Neuronal stem cell (in vitro differentiated cells): ENCODE results near the gene GLIS1.

Experiments
- DNase-seq: peaks from one replicate; pipeline ENCODE4 v3.0.0-alpha.2; 2013; ENCODE audit warnings: low spot score
- H2AFZ ChIP-seq: one replicate; pipeline ENCODE4 v1.6.1; 2013; ENCODE audit warnings: mild to moderate bottlenecking, low read length, inconsistent platforms
- H2AK5ac ChIP-seq: 2 replicates; pipeline ENCODE4 v1.6.1; 2013; ENCODE audit warnings: low read depth, mild to moderate bottlenecking, inconsistent platforms, low read length, moderate library complexity, mixed read lengths
- H2BK120ac ChIP-seq: 2 replicates; pipeline ENCODE4 v1.6.1; 2013; ENCODE audit warnings: low read depth, mild to moderate bottlenecking, inconsistent platforms, low read length, moderate library complexity, mixed read lengths
- H2BK12ac ChIP-seq: one replicate; pipeline ENCODE4 v1.6.1; 2013; ENCODE audit warnings: low read length, inconsistent platforms
- H2BK15ac ChIP-seq: 2 replicates; pipeline ENCODE4 v1.6.1; 2013; ENCODE audit warnings: mild to moderate bottlenecking, low read length, inconsistent platforms, mixed read lengths
- H2BK5ac ChIP-seq: one replicate; pipeline ENCODE4 v1.6.1; 2013; ENCODE audit warnings: inconsistent platforms, mild to moderate bottlenecking, low read length, moderate library complexity
- H3K14ac ChIP-seq: one replicate; pipeline ENCODE4 v1.6.1; 2013; ENCODE audit warnings: low read length, inconsistent platforms
- H3K18ac ChIP-seq: 2 replicates; pipeline ENCODE4 v1.6.1; 2013; ENCODE audit warnings: low read length, inconsistent platforms
- H3K23ac ChIP-seq: 2 replicates; pipeline ENCODE4 v1.6.1; 2013; ENCODE audit warnings: low read depth, mild to moderate bottlenecking, mixed read lengths, low read length, inconsistent platforms; ENCODE audit not compliant: poor library complexity
- H3K27ac ChIP-seq: replicated peaks from 3 replicates; pipeline ENCODE4 v1.5.1; 2013; ENCODE audit warnings: low read length, inconsistent platforms
- H3K27me3 ChIP-seq, 3 experiments: 2 replicates each; pipeline ENCODE4 v1.6.1; 2013; ENCODE audit warnings: low read length in 3 of 3, mild to moderate bottlenecking in 2 of 3, inconsistent platforms in 1 of 3, low read depth in 1 of 3, mixed read lengths in 1 of 3, moderate library complexity in 1 of 3; ENCODE audit not compliant: control insufficient read depth in 3 of 3, insufficient read depth in 3 of 3
- H3K36me3 ChIP-seq, 2 donors: replicated peaks in 1 of 2; 2 replicates each; pipeline ENCODE4 v1.6.1; 2013; ENCODE audit warnings: low read length in 2 of 2; ENCODE audit not compliant: control insufficient read depth in 2 of 2, insufficient read depth in 2 of 2
- H3K4ac ChIP-seq: 2 replicates; pipeline ENCODE4 v1.6.1; 2013; ENCODE audit warnings: inconsistent platforms, mild to moderate bottlenecking, low read length, moderate library complexity
- H3K4me1 ChIP-seq, 2 donors: 1 replicate in 1 of 2; 2 replicates in 1 of 2; pipeline ENCODE4 v1.6.1; 2013; ENCODE audit warnings: low read length in 2 of 2, low read depth in 1 of 2; ENCODE audit not compliant: control insufficient read depth in 2 of 2, insufficient read depth in 1 of 2
- H3K4me2 ChIP-seq: one replicate; pipeline ENCODE4 v1.6.1; 2013; ENCODE audit warnings: mild to moderate bottlenecking, low read length, inconsistent platforms; ENCODE audit not compliant: insufficient read depth, poor library complexity, severe bottlenecking
- H3K4me3 ChIP-seq, 2 donors: 2 replicates each; pipeline ENCODE4 v1.5.1; 2013; ENCODE audit warnings: low read length in 2 of 2, mild to moderate bottlenecking in 2 of 2, inconsistent platforms in 1 of 2, moderate library complexity in 1 of 2
- H3K79me1 ChIP-seq: one replicate; pipeline ENCODE4 v1.6.1; 2013; ENCODE audit warnings: low read depth, mild to moderate bottlenecking, inconsistent platforms, low read length, moderate library complexity
- H3K9ac ChIP-seq: one replicate; pipeline ENCODE4 v1.6.1; 2013; ENCODE audit warnings: mild to moderate bottlenecking, low read depth, low read length, inconsistent platforms; ENCODE audit not compliant: poor library complexity
- H3K9me3 ChIP-seq, 2 donors: replicated peaks in 1 of 2; 2 replicates each; pipeline versions ENCODE3 to v1.6.1; 2013; ENCODE audit warnings: low read length in 2 of 2, mild to moderate bottlenecking in 2 of 2, inconsistent platforms in 1 of 2, low read depth in 1 of 2, mixed read lengths in 1 of 2, moderate library complexity in 1 of 2; ENCODE audit not compliant: control insufficient read depth in 2 of 2, insufficient read depth in 1 of 2
- H4K8ac ChIP-seq: one replicate; pipeline ENCODE4 v1.6.1; 2013; ENCODE audit warnings: low read depth, mild to moderate bottlenecking, inconsistent platforms, low read length, moderate library complexity
- H4K91ac ChIP-seq: one replicate; pipeline ENCODE4 v1.6.1; 2013; ENCODE audit warnings: low read length, low read depth, mild to moderate bottlenecking, inconsistent platforms; ENCODE audit not compliant: poor library complexity
- WGBS, 2 donors: extraction: QIAGEN DNeasy Blood & Tissue Kit; methylation state at CpG; one replicate each; pipeline ENCODE4 v1.1.7; 2013; ENCODE audit warnings: missing lambda C conversion rate in 2 of 2, mixed read lengths in 1 of 2; ENCODE audit not compliant: insufficient read length in 2 of 2, insufficient replicate concordance in 1 of 2; ENCODE audit errors: extremely low coverage in 2 of 2; 5-methylcytosine and 5-hydroxymethylcytosine counted together

The GLIS1 gene

GRCh38 chr1:53698384-53698980 lies 40.5 kb downstream of the GLIS1 start:
- Histone ChIP-seq H3K4me1 (no peaks in the 10 kb centered on the region), H4K91ac (peak overlapping the region; percentile 44), H3K9me3 (no peaks in the 10 kb centered on the region), H3K4ac (no peak overlapping the region), H2AFZ (no peak overlapping the region), H2BK5ac (no peak overlapping the region), H3K27me3 (peaks cover 0 to 41% (median 0%) of the 10 kb centered on the region in 3 experiments), H3K14ac (no peak overlapping the region), H2AK5ac (no peak overlapping the region), H3K23ac (no peak overlapping the region), H3K4me2 (no peak overlapping the region), H4K8ac (no peak overlapping the region), H3K36me3 (no peaks in the 10 kb centered on the region), H3K4me3 (no peak overlapping the region), H2BK15ac (peak overlapping the region; percentile 50), H3K27ac (no peak overlapping the region), H2BK120ac (no peak overlapping the region), H3K18ac (no peak overlapping the region), H2BK12ac (no peak overlapping the region), H3K79me1 (no peaks in the 10 kb centered on the region), H3K9ac (no peak overlapping the region)
- no CpG with 5 or more reads among the region's 7 CpGs for WGBS, 2 donors
- no peak for DNase-seq

DNA sequence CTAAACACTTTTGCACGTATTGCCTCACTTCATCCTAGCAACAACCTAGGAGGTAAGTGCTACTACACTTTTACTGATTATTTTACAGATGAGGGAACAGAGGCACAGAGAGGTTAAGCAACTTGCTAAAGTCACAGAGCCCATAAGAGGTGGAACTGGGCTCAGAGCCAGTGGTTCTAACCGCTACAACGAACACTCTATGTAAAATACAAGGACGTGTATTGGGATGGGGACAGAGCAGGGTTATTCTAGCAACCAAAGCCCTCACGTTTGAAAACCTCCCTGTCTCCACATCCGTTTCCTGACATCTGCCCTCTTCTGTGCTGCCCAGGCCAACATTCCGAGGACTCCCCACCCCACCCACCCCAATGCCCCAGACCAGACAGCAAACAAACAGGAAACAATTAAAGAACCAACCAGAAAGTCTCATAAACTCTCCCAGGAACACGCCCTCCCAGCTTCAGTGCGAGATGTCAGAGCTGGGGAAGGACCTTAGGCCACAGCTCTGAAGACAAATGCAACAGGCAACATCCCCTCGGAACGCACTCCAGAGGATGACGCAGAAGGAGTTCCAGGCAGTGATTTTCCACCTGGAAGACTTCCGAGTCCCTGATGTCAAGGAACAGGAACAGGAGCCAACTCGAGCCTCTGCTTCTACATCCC lies 41.1 kb downstream of the GLIS1 start:
- Histone ChIP-seq H2BK12ac (no peak overlapping the region), H2AFZ (no peak overlapping the region), H3K4me1 (no peaks in the 10 kb centered on the region), H3K23ac (no peak overlapping the region), H3K4ac (no peak overlapping the region), H2BK15ac (peak overlapping the region; percentile 50), H2AK5ac (no peak overlapping the region), H3K9me3 (no peaks in the 10 kb centered on the region), H2BK120ac (no peak overlapping the region), H3K79me1 (no peaks in the 10 kb centered on the region), H3K4me2 (no peak overlapping the region), H4K8ac (no peak overlapping the region), H3K27ac (no peak overlapping the region), H3K18ac (no peak overlapping the region), H3K14ac (no peak overlapping the region), H3K27me3 (peaks cover 0 to 36% (median 0%) of the 10 kb centered on the region in 3 experiments), H3K36me3 (no peaks in the 10 kb centered on the region), H3K9ac (no peak overlapping the region), H4K91ac (no peak overlapping the region), H2BK5ac (no peak overlapping the region), H3K4me3 (no peak overlapping the region)
- DNase-seq = no peak
- no CpG with 5 or more reads among the region's 14 CpGs for WGBS, 2 donors

DNA sequence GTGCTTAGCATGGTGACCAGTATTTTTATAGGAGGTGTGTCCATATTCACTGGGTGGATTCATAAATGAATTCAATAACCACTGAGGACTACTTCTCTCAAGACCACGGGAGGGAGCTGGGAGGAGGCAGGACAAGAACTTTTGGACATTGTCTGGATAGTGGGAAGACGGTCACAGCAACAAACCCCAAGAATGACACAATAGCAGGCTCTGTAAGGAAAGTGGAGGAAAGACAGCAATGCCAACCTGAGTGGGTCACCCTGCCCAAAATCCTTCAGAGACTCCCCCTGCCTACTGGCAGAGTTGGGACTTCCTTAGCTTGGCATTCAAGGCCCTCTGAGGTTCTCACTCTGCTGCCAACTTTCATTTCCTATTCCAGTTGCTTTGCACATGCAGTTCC lies 42.0 kb downstream of the GLIS1 start:
- no peak overlapping the region for H3K4ac ChIP-seq
- H3K9me3 ChIP-seq = no peaks in the 10 kb centered on the region
- no peak overlapping the region for H4K8ac ChIP-seq
- H4K91ac ChIP-seq = no peak overlapping the region
- H3K4me2 ChIP-seq = no peak overlapping the region
- H2AFZ ChIP-seq = no peak overlapping the region
- no peak overlapping the region for H3K18ac ChIP-seq
- WGBS, 2 donors = no CpG with 5 or more reads among the region's 2 CpGs
- H2BK15ac ChIP-seq = no peak overlapping the region
- no peaks in the 10 kb centered on the region for H3K4me1 ChIP-seq
- no peak overlapping the region for H2BK120ac ChIP-seq
- H2BK5ac ChIP-seq = no peak overlapping the region
- H3K23ac ChIP-seq = no peak overlapping the region
- H3K27me3 ChIP-seq = peaks cover 0 to 33% (median 0%) of the 10 kb centered on the region in 3 experiments
- H3K9ac ChIP-seq = no peak overlapping the region
- H3K14ac ChIP-seq = no peak overlapping the region
- H2BK12ac ChIP-seq = no peak overlapping the region
- no peak overlapping the region for H2AK5ac ChIP-seq
- H3K36me3 ChIP-seq = no peaks in the 10 kb centered on the region
- H3K79me1 ChIP-seq = no peaks in the 10 kb centered on the region
- DNase-seq = no peak
- H3K27ac ChIP-seq = no peak overlapping the region
- no peak overlapping the region for H3K4me3 ChIP-seq

- H3K79me1 ChIP-seq = no peaks in the 10 kb centered on the region
- no peak overlapping the region for H3K14ac ChIP-seq
- no peak overlapping the region for H3K23ac ChIP-seq
- H3K27ac ChIP-seq = no peak overlapping the region
- no peak overlapping the region for H2BK5ac ChIP-seq
- peak overlapping the region; percentile 76 for H2BK12ac ChIP-seq
- no peaks in the 10 kb centered on the region for H3K36me3 ChIP-seq
- peak overlapping the region; percentile 41 for H3K18ac ChIP-seq
- H3K4ac ChIP-seq = no peak overlapping the region
- no peak overlapping the region for H3K4me3 ChIP-seq
- H2AFZ ChIP-seq = no peak overlapping the region
- H4K91ac ChIP-seq = no peak overlapping the region
- no peak overlapping the region for H2AK5ac ChIP-seq
- no peak overlapping the region for H3K4me2 ChIP-seq
- peaks cover 0 to 33% (median 0%) of the 10 kb centered on the region in 3 experiments for H3K27me3 ChIP-seq
- H4K8ac ChIP-seq = no peak overlapping the region
- WGBS, 2 donors = no CpG with 5 or more reads among the region's 11 CpGs
- no peak overlapping the region for H3K9ac ChIP-seq
- no peaks in the 10 kb centered on the region for H3K4me1 ChIP-seq
- no peak overlapping the region for H2BK15ac ChIP-seq
- no peak overlapping the region for H2BK120ac ChIP-seq
- no peak for DNase-seq
- H3K9me3 ChIP-seq = no peaks in the 10 kb centered on the region
Measured at GRCh38 chr1:53696571-53696970, 42.4 kb downstream of the GLIS1 start.
